DMS153 treated with DMSO at 0.1 percent for 48 hours (cell line): Measurements from ENCODE around the gene NPY1R.

Experiments used
- DNase-seq: peaks from one replicate; lab custom pipeline; 2025; ENCODE audit not compliant: unreplicated experiment; lab: John Stamatoyannopoulos, UW

Gene NPY1R

GRCh38 chr4:163280703-163281519, 51.5 kb downstream of the NPY1R start:
- no peak for DNase-seq

DNA sequence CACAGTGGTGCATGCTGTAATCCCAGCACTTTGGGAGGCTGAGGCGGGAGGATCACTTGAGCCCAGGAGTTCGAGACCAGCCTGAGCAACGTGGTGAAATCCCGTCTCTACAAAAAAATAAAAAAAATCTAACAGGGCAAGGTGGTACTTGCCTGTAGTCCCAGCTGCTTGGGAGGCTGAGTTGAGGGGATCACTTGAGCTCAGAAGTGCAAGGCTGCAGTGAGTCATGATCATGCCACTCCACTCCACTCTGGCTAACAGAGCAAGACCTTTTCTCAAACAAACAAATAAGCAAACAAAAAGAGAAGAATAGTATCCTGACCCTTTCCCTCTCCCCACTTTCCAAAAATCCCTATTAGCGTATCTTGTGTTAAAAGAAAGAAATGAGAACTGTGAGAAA, 52.7 kb downstream of the NPY1R start:
- no peak for DNase-seq

- DNase-seq = no peak
Measured at GRCh38 chr4:163274861-163275260, 57.5 kb downstream of the NPY1R start.
